ENCODE results near the gene ADORA3.

Gene ADORA3

DNA sequence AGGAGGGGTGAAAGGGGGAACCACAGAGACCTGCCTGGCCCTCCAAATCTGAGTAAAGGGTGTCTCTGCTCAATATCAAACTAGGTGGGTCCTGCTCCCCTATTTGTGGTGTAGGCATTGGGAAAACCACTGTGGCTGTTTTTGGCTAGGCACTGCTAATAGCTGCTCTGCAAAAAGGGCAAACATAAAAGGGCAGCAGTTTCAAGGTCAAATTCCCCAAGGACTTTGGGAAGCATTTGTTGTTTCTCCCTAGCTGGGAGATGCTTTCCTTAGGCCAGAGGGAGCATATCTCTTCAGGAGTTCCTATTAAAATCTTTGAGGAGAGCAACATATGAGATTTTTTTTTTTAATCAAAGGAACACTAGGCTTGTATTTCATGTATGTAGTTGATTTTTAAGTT lies 27.2 kb downstream of the ADORA3 start:
- no peak for DNase-seq

DNA sequence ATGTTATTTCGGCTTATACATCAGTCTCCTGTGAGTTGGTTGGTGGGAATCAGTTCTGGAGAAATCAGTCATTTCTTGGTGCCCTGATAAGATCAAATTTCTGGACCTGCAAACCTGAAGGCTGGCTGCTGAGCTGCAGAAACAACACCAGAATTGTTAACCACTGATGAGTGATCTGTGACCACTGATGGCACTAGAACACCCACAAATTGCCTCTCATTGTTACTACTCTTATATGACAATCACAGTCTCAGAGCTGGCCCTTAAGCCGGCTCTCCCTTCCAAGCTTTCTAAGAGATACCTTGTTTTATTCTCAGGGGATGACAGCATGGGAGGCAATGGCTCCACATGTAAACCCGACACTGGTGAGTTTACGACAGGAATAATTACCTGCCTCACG lies 27.7 kb downstream of the ADORA3 start:
- no peak for DNase-seq

DNA sequence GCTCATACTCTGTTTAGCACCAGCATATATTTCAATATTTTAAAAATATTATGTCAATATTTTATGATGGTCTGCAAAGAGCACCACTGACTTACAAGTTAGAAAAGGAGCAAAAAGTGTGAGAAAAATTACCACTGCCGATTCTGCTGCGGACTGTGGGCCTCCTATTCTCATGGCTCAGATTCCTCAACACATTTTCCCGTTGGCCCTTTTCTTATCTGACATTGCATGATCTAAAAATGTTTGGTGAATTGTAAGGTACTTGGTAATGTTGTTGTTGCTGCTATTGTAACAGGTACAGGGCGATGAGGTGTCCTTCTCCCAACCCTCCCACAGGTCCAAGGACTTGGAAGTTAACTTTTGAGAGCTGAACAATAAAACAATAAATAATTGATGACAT lies 28.9 kb downstream of the ADORA3 start:
- no peak for DNase-seq

DNA sequence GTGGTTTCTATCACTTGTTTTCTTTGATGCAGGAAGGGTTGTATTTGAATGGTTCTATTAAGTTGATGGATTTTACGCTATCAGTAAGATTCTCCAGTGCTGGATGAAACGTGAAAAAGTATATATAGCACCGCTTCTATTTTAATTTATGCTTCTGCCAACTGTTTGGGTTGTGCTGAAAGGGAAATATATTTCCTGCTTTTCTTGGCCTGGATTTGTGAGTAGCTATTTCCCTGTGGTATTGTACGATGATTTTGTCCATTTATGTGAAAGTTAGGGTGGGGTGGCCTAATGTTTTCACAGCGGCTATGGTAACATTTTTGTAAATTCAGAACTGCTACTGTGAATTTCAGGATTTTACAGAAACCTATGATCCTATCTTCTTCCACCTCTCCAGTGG lies 29.3 kb downstream of the ADORA3 start:
- no peak for DNase-seq

DNA sequence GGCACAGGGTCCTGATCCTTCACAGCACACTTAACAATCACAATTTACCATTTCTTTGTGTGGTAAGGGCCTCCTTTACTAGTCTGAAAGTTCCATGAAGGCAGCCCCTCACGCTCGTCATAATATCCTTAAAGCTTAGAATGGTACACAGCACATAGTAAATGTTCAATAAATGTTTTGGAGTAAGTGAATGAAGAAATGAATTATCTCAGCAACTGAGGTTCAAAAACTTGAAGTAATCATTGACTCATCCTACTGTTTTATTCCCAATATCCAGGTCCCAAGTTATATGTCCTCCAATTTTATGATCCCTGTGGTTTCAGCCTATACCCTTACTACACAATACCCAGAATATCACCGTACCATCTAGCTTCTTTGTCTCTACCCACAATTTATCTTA lies 31.9 kb downstream of the ADORA3 start:
- no peak for DNase-seq

DNA sequence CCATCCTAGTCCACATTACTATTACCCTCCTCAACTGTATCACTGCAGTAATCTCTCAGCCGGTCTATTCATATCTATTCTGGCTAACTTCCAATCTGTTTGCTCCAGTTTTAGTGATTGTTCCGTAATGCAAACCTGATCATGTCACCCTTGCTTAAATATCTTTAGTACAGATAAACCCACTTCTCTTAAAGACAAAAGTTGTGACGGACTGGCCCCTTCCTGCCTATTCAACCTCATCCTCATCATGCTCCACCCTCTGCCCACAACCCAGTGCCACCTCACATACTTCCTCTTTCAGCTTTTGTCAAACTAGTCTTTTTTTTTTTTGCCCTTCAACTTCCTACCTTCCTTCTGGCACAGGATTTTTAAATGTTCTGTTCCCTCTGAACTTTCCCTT lies 32.4 kb downstream of the ADORA3 start:
- peak in 10 of 58 donors; percentile 6 to 59 (median 20) for DNase-seq

DNA sequence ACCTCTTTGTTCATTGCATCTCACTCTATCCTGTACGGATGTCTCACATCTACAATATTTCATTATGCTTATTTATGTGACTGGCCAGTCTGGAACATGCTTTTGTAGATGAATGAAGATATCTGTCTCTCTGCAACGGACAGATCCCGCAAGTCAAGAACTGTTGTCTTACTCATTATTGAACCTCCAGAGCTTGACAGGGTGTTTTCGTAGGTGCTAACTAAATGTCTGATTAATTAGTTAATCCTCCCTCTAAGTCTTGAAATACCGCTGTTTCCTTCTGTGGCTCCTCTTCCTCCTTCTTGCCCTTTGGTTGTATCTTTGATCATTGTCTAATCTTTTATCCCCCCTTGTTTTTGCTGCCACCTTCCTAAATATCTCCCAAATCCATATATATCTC lies 32.8 kb downstream of the ADORA3 start:
- DNase-seq: no peak

DNA sequence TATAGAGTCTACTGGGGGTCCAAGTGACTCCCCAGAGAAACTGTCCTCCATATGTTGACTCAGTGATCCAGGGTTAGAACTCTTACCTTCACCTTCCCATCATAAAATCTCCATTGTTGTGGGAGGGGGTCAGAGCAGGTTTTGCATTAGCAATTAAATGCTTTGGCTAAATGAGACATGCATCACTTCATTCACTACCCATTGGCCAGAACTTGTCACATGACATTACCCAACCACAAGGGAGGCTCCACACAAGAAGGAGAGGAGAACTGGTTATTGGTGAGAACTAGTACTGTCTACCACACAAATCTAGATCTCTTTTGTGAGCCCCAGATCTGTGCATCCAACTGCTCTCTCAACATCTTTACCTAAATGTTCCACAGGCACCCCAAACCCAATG lies 33.9 kb downstream of the ADORA3 start:
- DNase-seq: no peak

DNA sequence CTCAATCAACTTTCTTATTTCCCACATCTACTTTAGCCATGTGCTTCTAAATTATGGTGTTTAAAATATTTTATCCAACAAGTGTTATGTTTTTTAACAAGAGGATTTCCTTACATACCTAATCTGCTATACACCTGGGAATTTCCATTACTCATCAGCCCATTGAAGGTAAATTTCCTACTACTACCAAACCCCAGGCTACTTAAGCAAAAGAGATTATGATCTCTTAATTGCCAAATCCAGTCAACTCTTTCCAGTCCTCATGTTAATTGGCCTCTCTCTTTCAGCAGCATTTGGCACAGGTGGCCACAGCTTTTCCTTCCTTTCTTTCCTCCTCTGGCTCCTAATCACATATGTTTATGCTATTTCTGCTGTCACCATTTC lies 34.7 kb downstream of the ADORA3 start:
- DNase-seq: no peak

DNA sequence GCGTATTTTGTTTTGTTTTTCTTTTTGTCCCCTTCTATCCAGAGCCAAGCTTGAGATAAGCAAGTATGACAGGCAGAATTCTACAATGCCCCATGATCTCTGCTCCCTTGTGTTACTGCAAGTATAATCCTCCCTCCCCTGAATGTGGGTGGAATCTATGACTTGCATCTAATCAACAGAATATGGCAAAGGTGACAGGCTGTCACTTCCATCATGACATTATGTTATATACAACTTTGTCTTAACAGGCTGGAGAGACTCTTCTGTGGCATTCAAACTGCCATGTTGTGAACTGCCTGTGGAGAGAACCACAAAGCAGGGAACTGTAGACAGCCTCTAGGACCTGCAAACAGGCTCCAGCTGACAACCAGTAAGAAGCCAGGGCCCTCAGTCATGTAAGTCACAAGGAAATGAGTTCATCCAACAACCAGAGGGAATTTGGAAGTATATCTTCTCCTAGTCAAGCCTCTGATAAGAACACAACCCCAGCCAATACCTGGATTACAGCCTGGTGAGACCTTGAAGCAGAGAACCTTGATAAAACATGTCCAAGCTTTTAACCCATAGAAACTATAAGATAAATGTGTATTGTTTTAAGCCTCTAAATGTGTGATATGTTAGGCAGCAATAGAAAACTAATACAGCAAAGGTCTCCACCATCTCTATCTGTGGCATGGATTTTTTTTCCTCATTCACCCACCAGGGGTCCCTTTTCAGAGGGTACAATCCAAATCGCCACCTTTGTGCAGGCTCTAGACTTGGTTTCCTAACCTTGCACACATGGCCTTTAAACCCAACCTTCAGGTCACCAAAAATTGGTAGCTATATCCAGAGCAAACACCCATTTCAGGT lies 35.3 kb downstream of the ADORA3 start:
- no peak for DNase-seq

DNA sequence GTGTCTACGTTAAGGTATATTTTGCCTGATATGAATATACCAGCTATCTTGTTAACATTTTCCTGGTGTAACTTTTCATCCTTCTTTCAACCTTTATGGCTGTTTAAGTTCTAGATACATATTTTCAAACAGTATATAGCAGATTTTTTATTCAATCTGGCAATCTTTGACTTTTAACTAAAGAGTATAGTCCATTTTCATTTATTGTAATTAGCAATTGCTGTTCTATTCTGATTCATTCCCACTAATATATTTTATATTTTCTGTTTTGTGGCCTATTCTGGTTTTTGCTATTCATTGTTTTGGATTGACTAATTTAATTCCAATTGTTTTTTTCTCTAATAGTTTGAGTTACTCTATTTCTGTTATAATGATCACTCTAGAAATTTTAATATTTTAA lies 37.0 kb downstream of the ADORA3 start:
- DNase-seq: no peak

DNA sequence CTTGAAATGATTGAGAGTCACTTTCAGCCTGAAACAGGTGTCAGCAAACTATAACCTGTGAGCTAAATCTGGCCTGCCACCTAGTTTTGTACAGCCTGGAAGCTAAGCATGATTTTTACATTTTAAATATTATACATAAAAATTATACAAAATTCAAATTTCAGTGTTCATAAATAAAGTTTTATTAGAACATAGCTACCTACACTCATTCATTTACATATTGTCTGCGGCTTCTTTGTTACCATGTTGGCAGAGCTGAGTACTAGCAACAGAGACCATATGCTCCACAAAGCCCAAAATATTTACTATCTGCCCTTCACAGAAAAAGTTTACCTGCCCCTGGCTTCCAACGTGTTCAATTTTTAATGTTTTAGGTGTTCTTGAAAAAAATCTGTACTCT lies 37.7 kb downstream of the ADORA3 start:
- no peak for DNase-seq

DNA sequence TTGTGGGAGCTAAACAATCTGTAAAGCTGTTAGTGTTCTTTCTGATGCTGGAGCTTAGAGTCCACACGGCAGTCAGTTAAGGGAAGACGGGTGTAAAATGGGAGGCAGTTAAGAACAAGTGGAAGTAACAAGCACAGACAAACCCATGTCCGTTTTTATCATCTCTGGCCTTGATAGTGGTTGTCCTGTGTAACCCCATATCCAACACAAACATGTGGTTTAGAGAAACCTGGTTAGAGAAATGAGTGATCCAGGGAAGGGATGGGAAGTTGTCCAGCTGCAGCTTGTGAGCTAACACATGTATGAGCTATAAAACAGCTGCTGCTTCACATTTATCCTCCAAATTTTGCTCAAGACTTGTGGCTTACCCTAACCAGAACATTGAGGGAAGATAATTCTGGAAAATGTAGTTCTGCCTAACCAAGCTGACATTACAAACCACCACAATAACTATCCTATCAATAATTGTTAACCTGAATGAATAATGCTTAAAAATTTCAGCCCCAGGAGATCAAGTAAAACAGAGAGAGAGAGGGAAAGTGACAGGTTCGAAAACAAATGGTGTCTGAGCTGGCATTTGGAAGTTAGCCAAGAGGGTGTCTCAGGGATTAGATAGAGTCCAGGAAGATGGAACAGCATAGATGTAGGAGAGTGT lies 40.3 kb downstream of the ADORA3 start:
- no peak for DNase-seq

DNA sequence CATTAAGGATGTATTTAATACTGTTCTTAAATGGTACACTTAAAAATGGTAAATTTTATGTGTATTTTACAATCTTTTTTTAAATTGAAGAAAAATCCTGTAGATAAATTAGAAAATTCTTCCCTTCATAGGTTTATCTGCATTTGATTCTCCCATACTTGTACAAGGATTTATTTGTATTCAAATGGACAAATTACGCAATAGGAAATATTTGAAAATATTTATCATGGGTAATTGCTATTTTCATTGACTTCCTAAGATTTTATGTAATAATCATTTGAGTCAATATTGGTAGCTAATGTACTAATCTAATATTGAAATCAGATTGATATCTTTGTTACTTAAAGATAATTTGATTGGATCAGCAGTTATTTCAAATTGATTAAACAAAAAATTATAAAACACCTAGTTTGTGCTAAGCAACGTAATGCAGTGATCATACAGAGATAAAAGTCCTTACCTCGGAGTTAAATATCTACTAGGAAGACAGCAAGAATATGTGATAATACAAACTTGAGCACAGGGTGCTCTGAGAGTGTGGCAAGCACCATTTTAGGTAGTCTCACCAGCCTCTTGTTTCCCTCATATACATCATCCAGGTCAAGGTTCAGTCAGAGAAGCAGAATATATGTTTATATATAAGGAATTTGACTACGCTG lies 40.9 kb downstream of the ADORA3 start:
- DNase-seq: no peak

DNA sequence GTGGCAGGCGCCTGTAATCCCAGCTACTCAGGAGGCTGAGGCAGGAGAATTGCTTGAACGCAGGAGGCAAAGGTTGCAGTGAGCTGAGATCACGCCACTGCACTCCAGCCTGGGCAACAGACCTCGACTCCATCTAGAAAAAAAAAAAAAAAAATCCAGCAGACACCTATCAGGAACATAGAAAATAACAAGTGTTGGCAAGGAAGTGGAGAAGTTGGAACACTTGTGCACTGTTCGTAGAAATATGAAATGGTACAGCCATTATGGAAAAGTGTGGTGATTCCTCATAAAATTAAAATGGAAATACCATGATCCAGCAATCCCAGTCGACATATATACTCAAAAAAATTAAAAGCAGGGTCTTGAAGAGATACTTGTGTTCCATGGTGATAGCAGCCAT lies 41.7 kb downstream of the ADORA3 start:
- no peak for DNase-seq

DNA sequence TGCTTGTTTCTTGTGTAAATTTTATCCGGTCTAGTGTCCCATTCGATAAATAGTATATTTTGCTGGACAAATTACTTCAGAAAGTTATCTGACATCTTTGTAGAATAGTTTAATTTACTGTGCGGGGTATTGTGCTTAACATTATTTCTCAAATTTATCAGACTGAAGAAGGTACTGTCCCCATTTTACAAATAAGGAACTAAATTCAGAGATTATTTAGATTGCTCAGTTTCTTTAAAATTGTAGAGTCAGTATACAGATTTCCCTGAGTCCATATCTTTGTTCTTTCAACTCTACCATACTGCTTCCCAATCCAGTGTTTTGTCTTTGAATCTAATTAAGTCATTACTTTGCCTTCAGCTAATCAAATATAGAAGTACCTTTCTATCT lies 47.8 kb downstream of the ADORA3 start:
- no peak for DNase-seq

DNA sequence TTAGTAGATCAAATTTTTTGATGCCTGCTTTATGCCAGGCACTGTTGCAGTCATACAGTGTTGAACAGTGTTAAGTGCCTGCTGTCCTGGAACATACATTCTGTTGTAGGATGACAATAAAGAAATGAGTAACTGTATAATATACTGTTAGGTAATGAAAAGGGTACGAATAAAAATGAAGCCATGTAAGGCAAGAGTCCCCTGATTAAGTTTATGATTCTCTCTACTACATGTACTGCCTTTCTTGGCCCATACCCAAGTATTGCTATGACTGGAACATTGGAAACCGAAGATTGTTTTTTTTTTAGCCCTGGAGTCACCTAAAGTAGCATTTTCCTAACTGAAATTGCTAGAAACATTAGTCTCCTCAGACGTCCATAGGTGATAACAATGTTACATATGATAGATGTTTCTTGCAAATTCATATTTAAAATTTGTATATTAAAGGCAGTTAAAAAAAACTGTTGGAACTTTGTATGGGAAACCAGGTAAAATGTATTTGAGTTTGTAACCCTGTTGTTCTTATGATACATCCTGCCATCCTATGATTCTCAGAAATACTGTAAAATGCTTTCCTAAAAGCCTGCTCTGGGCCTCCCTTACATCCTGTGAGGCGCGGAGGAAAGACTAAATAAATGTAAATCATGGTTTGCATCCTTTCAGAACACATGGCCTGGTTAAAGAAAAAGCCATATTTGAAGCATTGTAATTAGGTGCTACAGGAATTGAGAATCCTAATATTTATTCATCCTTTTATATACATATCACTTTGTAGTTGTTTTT lies 48.4 kb downstream of the ADORA3 start:
- DNase-seq: no peak

DNA sequence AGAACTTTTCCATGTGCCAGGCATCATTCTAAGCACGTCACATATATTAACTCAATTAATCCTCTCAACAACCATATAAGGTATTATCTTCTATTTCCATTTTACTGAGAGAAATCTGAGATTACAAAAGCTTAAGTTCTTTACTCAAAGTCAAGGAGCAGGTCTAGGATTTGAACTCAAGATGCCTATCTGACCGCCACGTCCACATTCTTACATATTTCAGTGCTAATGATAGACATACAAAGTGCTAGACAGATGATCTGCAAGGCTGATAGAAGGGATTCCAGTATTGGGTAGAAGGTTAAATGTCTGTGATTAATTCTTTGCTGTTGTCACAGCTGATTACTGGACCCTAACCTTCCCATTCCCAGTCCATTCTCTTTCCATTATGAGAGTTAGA lies 49.7 kb downstream of the ADORA3 start:
- DNase-seq: no peak

DNA sequence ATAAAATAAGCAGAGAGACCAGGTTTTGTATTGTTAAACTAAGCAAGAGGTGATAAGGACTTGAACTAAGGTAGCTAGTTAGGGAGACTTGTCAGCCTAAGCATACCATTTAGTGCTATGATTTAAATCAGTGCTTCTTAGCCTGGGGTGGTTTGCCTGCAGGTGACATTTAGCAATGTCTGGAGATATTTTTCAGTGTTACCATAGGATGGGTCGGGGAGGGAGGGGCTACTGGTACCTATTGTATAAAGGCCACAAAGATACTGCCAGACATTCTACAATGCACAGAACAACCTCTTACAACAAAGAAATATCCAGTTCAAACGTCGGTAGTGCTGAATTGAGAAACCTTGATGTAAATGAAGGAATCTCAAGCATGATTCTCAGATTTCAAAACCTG lies 50.9 kb downstream of the ADORA3 start:
- DNase-seq: no peak

DNA sequence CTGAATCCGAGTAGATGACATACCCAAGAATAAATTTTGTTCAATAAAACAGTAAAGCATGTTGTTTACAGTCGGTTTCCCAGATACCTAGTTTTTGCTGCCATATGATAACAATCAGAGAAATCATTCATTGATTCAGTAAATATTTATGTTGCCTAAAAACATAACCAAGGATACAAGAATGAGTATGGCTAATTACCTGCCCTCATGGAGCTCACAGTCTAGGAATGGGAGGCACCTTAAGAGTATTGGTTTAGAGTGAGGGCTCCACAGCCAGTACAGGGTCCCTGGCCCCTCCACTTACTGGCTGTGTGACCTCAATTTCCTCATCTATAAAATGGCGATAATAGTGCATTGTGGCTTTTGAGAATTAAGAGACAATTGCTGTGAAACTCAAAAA lies 53.2 kb downstream of the ADORA3 start:
- DNase-seq: no peak

DNA sequence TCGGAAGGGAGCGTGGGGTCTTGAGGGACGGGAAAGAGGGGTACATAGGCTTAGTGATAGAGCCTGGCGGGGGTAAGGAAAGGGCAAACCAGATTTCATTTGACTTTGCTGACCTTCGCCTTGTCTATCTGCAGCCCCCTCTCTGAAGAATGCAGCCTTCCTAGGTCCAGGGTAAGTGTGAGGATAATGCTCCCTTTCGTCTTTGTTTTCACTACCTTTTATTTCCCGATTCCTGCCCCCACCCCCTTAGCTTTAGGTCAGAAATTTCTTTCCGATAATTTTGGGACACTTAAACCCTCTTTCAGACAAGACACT lies 53.8 kb downstream of the ADORA3 start:
- DNase-seq: no peak

Data from anterior cingulate cortex (tissue), 58 donors.